HepG2 (cell line): ENCODE results near the gene UGT1A4. TPM values are rescaled to one million over a fixed set of nuclear protein-coding genes. Genes with fewer than 3 reads are reported as not detected.

Experiments
- ATF6 ChIP-seq: sonication (generic); formaldehyde crosslinking; conservative IDR thresholded peaks from 2 replicates; pipeline ENCODE4 v1.4.0; 2020; ENCODE audit warnings: missing genetic modification reagents
- E2F1 ChIP-seq: sonication (generic); formaldehyde crosslinking; IDR thresholded peaks from 2 replicates; pipeline ENCODE4 v1.5.0; 2020; ENCODE audit warnings: missing genetic modification reagents
- ERF ChIP-seq: IDR thresholded peaks from 2 replicates; pipeline ENCODE4 v1.6.1; 2018; ENCODE audit warnings: missing biosample characterization, missing genetic modification reagents
- HES4 ChIP-seq: sonication (generic); formaldehyde crosslinking; IDR thresholded peaks from 2 replicates; pipeline ENCODE4 v1.9.0; 2021; ENCODE audit warnings: mild to moderate bottlenecking, missing genetic modification reagents, borderline replicate concordance
- HOMEZ ChIP-seq: IDR thresholded peaks from 2 replicates; pipeline ENCODE4 v1.6.1; 2016; ENCODE audit warnings: low read depth
- ISL2 ChIP-seq: sonication (generic); formaldehyde crosslinking; IDR thresholded peaks from 2 replicates; pipeline ENCODE4 v1.5.0; 2020; ENCODE audit warnings: missing genetic modification reagents
- KDM1A ChIP-seq: IDR thresholded peaks from 2 replicates; pipeline ENCODE4 v1.6.1; 2016; ENCODE audit warnings: missing compliant biosample characterization
- KLF9 ChIP-seq: IDR thresholded peaks from 2 replicates; pipeline ENCODE4 v1.6.1; 2016; ENCODE audit warnings: low read depth
- MAF1 ChIP-seq: sonication (generic); formaldehyde crosslinking; IDR thresholded peaks from 2 replicates; pipeline ENCODE4 v1.5.0; 2020; ENCODE audit warnings: missing genetic modification reagents, borderline replicate concordance
- NR3C1 ChIP-seq: sonication (generic); formaldehyde crosslinking; IDR thresholded peaks from 2 replicates; pipeline ENCODE4 v1.4.0; 2020; ENCODE audit warnings: missing genetic modification reagents
- PAF1 ChIP-seq: IDR thresholded peaks from 2 replicates; pipeline ENCODE4 v1.6.1; 2016; ENCODE audit warnings: missing genetic modification reagents, missing compliant biosample characterization
- PBX3 ChIP-seq: sonication (generic); formaldehyde crosslinking; IDR thresholded peaks from 2 replicates; pipeline ENCODE4 v1.8.1; 2023; ENCODE audit warnings: missing genetic modification reagents, inconsistent platforms, borderline replicate concordance
- RBM22 ChIP-seq: fragments of 200-400 bp; formaldehyde crosslinking; optimal IDR thresholded peaks from 2 replicates; pipeline ENCODE3; 2017; ENCODE audit warnings: mild to moderate bottlenecking, low read length, moderate library complexity
- RFX5 ChIP-seq: IDR thresholded peaks from 2 replicates; pipeline ENCODE4 v1.6.1; 2011; ENCODE audit warnings: low read depth, low read length, improper control_type of control experiment
- SMYD3 ChIP-seq: sonication (generic); formaldehyde crosslinking; IDR thresholded peaks from 2 replicates; pipeline ENCODE4 v1.8.1; 2023; ENCODE audit warnings: mild to moderate bottlenecking, missing genetic modification reagents
- YEATS4 ChIP-seq: sonication (generic); formaldehyde crosslinking; IDR thresholded peaks from 2 replicates; pipeline ENCODE4 v1.4.0; 2020; ENCODE audit warnings: missing genetic modification reagents, borderline replicate concordance
- ZNF160 ChIP-seq: sonication (generic); formaldehyde crosslinking; IDR thresholded peaks from 2 replicates; pipeline ENCODE4 v1.8.0; 2022; ENCODE audit warnings: mild to moderate bottlenecking, inconsistent platforms, missing genetic modification reagents
- ZNF256 ChIP-seq: sonication (generic); formaldehyde crosslinking; conservative IDR thresholded peaks from 2 replicates; pipeline ENCODE4 v1.4.0; 2020; ENCODE audit warnings: missing genetic modification reagents
- ZNF629 ChIP-seq: sonication (generic); formaldehyde crosslinking; conservative IDR thresholded peaks from 2 replicates; pipeline ENCODE4 v1.5.0; 2020; ENCODE audit warnings: missing genetic modification reagents
- ZNF724P ChIP-seq: sonication (generic); formaldehyde crosslinking; IDR thresholded peaks from 2 replicates; pipeline ENCODE4 v1.8.0; 2022; ENCODE audit warnings: missing genetic modification reagents, borderline replicate concordance
- ZXDC ChIP-seq: sonication (generic); formaldehyde crosslinking; IDR thresholded peaks from 2 replicates; pipeline ENCODE4 v1.5.0; 2020; ENCODE audit warnings: mild to moderate bottlenecking, missing genetic modification reagents
- polyA plus RNA-seq, 8 experiments: library from polyadenylated mRNA; depleted of rRNA in 3 of 8; stranded (reverse) in 7 of 8; unstranded in 1 of 8; fragments of >200 nt; fragmentation: Illumina TruSeq in 4 of 8; extraction: Trizol in 4 of 8; gene quantifications; 2 replicates each; pipeline versions ENCODE4 v1.2.1 to v1.2.3, GENCODE V29; 2011 to 2016; ENCODE audit warnings: low read depth in 4 of 8, missing spikeins in 1 of 8, mixed read lengths in 1 of 8; ENCODE audit not compliant: insufficient read depth in 1 of 8
- total RNA-seq, 5 experiments: library from RNA; depleted of rRNA; stranded (reverse); fragments of >200 nt; fragmentation: Illumina TruSeq; extraction: Trizol; gene quantifications; 2 replicates each; pipeline ENCODE4 v1.2.3, GENCODE V29; 2016; ENCODE audit warnings: low read depth in 1 of 5

UGT1A4 gene
- total and polyA plus RNA-seq, 2 of the 13 experiments (the other 11 are each of a cell fraction or from before 2014, with no cell fraction given), result not detected

- TF ChIP-seq ZXDC (CRISPR knock-in tag) (no peak), HES4 (CRISPR knock-in tag) (no peak), YEATS4 (CRISPR knock-in tag) (peak; percentile 47; the same call in 1 of the 2 replicates), ZNF160 (CRISPR knock-in tag) (peak; percentile 54), SMYD3 (CRISPR knock-in tag) (peak; percentile 86; the same call in 1 of the 2 replicates), KDM1A (CRISPR knock-in tag) (0 out of 2 replicates have a peak, but pooled peaks have one; percentile 31), ATF6 (CRISPR knock-in tag) (peak; percentile 87; the same call in 1 of the 2 replicates), MAF1 (CRISPR knock-in tag) (no peak), HOMEZ (CRISPR knock-in tag) (peak; percentile 61; the same call in 1 of the 2 replicates), NR3C1 (no peak), KLF9 (CRISPR knock-in tag) (peak; percentile 47; the same call in 1 of the 2 replicates), ERF (CRISPR knock-in tag) (peak; percentile 98), ZNF256 (no peak), PAF1 (CRISPR knock-in tag) (no peak), ZNF629 (CRISPR knock-in tag) (no peak), PBX3 (CRISPR knock-in tag) (no peak), RBM22 (peak; percentile 39), ISL2 (CRISPR knock-in tag) (peak; percentile 94), RFX5 (no peak), E2F1 (CRISPR knock-in tag) (no peak), ZNF724P (peak; percentile 46; the same call in 1 of the 2 replicates)
These were observed 26.7 kb downstream of the UGT1A4 start (continued) for GRCh38 chr2:233745073-233745755.
